Measurements from ENCODE around the gene IZUMO1.

- TF ChIP-seq CTCF (IDR thresholded peaks at IDR 0.05): no peak
- no peak for TF ChIP-seq POLR2A (IDR thresholded peaks at IDR 0.05)
Measured at GRCh38 chr19:48716562-48717291, 30.0 kb downstream of the IZUMO1 start.

Measured in breast epithelium (tissue), 3 donors.